ENCODE data around the gene IFIT1B. TPM values are rescaled to one million over a fixed set of nuclear protein-coding genes. Genes with fewer than 3 reads are reported as not detected.

IFIT1B gene
- total and polyA plus RNA-seq, 2 of the 8 experiments (the other 6 are each of a cell fraction or from before 2014, with no cell fraction given): not detected

DNA sequence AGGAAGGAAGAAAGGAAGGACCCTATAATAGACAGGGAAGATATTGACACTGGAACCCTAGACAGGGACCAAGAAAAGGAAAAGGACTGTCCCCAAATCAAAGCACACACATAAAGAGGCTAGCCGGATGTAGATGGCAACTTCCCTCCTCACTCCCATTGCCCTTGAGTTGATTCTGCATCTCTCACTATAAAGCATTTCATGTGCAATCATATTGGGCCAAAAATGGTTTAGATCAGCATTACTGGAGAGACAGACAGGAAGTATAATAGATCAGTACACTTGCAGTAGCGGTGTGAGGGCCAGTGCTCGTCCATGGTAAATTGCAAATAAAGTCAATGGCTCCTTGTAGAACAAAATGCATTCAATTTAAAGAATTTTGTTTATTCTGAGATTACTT lies 41.6 kb upstream of the IFIT1B start:
- Histone ChIP-seq H3K56ac (replicated peaks; ENCODE audit: insufficient read length, low read depth, low read length) (no peak overlapping the region), H2AFZ (ENCODE audit: low read length) (no peak overlapping the region), H3K27ac (ENCODE audit: low read depth, low read length) (no peak overlapping the region), H3K23me2 (ENCODE audit: low read depth, low read length) (0 out of 2 replicates have a peak, but pooled peaks cover 3% of the 10 kb centered on the region), H3K9me3 (ENCODE audit: insufficient read depth in 2 of 2, low read depth in 1 of 2, low read length in 1 of 2) (no peaks in the 10 kb centered on the region), H3K79me1 (ENCODE audit: low read depth, low read length) (no peaks in the 10 kb centered on the region), H3K14ac (ENCODE audit: insufficient read length) (no peak overlapping the region), H3K36me3 (ENCODE audit: control insufficient read depth in 2 of 4, insufficient read depth in 4 of 4, low read length in 3 of 4) (no peaks in the 10 kb centered on the region), H2AK5ac (ENCODE audit: low read depth, low read length) (no peak overlapping the region), H3K4ac (replicated peaks; ENCODE audit: insufficient read length, low read depth, low read length) (no peak overlapping the region), H2BK12ac (ENCODE audit: low read depth, low read length) (no peak overlapping the region), H2BK20ac (ENCODE audit: low read length) (no peak overlapping the region), H3K4me2 (ENCODE audit: insufficient read depth in 1 of 2, low read depth in 2 of 2, low read length in 2 of 2) (no peak overlapping the region), H4K91ac (replicated peaks; ENCODE audit: insufficient read length, low read length) (no peak overlapping the region), H2BK120ac (replicated peaks; ENCODE audit: low read depth, low read length) (no peak overlapping the region), H3K27me3 (replicated peaks in 1 of 4; ENCODE audit: control insufficient read depth in 3 of 4, extremely low read depth in 1 of 4, insufficient read depth in 3 of 4, low read length in 3 of 4) (no peaks in the 10 kb centered on the region), H3K9ac (replicated peaks in 1 of 4; ENCODE audit: extremely low read depth in 1 of 4, low read depth in 3 of 4, low read length in 3 of 4) (no peak overlapping the region), H3K18ac (ENCODE audit: extremely low read depth, low read length) (no peak overlapping the region), H3K79me2 (ENCODE audit: control insufficient read depth in 1 of 2, insufficient read depth in 2 of 2, low read length in 2 of 2) (no peaks in the 10 kb centered on the region), H4K8ac (ENCODE audit: extremely low read depth, insufficient read depth, low read length) (no peak overlapping the region), H2BK5ac (ENCODE audit: low read depth, low read length) (no peak overlapping the region), H3K4me1 (replicated peaks in 1 of 4; ENCODE audit: control insufficient read depth in 3 of 4, insufficient read depth in 4 of 4, low read length in 3 of 4) (peaks cover 5 to 18% (median 7%) of the 10 kb centered on the region in 4 experiments; a peak in 6 of 7 replicates), H4K20me1 (replicated peaks in 1 of 2; ENCODE audit: control insufficient read depth in 1 of 2, insufficient read depth in 2 of 2, low read length in 2 of 2) (no peaks in the 10 kb centered on the region), H3K23ac (ENCODE audit: insufficient read length) (no peak overlapping the region), H3K4me3 (ENCODE audit: extremely low read depth in 1 of 4, insufficient read depth in 2 of 4, low read depth in 3 of 4, low read length in 4 of 4) (no peak overlapping the region), H2BK15ac (ENCODE audit: low read length) (no peak overlapping the region), H4K5ac (ENCODE audit: insufficient read length, low read depth, low read length) (no peak overlapping the region)
- 89% methylated on average over 3 of the region's 3 CpGs; no CpG with 5 or more reads in 1 of the 2 experiments for WGBS, 2 experiments (ENCODE audit: extremely low coverage in 1 of 2, insufficient coverage in 1 of 2, insufficient read length in 1 of 2, insufficient replicate concordance in 2 of 2, low coverage in 1 of 2, low lambda C conversion rate in 2 of 2, missing lambda C conversion rate in 1 of 2)
- no peak for DNase-seq (ENCODE audit: low read depth in 1 of 2, low spot score in 2 of 2)
- ChIA-PET CTCF (ENCODE audit: partially characterized antibody) (no interaction called here), POLR2A (ENCODE audit: partially characterized antibody) (no interaction called here)
- FAIRE-seq: no peak
- TF ChIP-seq POLR2A (IDR thresholded peaks at IDR 0.05; ENCODE audit: control extremely low read depth in 1 of 2, low read depth in 2 of 2, low read length in 2 of 2): no peak
- TF ChIP-seq YY1 (IDR thresholded peaks at IDR 0.05; ENCODE audit: low read depth, low read length): no peak
- no peak for TF ChIP-seq SRF (IDR thresholded peaks at IDR 0.05; ENCODE audit: low read depth, low read length)
- TF ChIP-seq RXRA (IDR thresholded peaks at IDR 0.05; ENCODE audit: insufficient read depth, low read depth, low read length): no peak
- TF ChIP-seq SP1 (IDR thresholded peaks at IDR 0.05; ENCODE audit: low read depth, low read length): no peak
- TF ChIP-seq MAFK (IDR thresholded peaks at IDR 0.05; ENCODE audit: low read depth, low read length): no peak

Measured in H1 (cell line).